Lower leg skin (tissue), 3 donors: Measurements from ENCODE around the gene EPO.

Source experiments
- POLR2A ChIP-seq, 2 donors: fragments of 450-650 bp; IDR thresholded peaks; one replicate each; pipeline ENCODE4 v1.6.1; 2016 to 2017; ENCODE audit warnings: antibody characterized with exemption in 2 of 2, mild to moderate bottlenecking in 1 of 2, moderate library complexity in 1 of 2
- TF ChIP-seq, protein P1 (sequence below), 3 donors: fragments of 450-650 bp; IDR thresholded peaks; one replicate each; pipeline ENCODE4 v1.5.1; 2016; ENCODE audit warnings: antibody characterized with exemption in 3 of 3, mild to moderate bottlenecking in 3 of 3, moderate library complexity in 2 of 3

DNA sequence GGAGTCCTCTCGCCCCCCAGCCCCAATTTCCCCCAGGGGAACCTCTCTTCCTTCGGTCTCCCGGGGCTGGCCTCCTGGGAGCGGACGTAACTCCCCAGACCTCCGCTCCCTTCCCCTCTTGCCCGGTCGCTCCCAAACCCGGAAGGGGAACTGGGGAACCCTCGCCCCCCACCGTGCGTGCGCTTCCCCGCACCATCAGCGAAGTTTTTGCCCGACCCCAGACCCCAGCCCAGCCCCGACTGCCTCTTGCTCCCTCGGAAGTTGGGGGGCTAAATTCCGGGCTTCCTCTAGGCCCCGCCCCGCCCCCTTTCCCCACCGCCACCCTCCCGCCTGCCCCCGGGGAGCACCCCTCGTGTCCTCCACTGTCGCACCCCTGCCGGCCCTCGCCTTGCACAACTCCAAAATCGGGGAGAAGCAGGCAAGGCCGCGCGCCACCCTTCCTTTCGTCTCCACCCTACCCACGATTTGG, 46.3 kb upstream of the EPO start:
- TF ChIP-seq POLR2A (IDR thresholded peaks at IDR 0.05), result no peak
- TF ChIP-seq, protein P1, sequence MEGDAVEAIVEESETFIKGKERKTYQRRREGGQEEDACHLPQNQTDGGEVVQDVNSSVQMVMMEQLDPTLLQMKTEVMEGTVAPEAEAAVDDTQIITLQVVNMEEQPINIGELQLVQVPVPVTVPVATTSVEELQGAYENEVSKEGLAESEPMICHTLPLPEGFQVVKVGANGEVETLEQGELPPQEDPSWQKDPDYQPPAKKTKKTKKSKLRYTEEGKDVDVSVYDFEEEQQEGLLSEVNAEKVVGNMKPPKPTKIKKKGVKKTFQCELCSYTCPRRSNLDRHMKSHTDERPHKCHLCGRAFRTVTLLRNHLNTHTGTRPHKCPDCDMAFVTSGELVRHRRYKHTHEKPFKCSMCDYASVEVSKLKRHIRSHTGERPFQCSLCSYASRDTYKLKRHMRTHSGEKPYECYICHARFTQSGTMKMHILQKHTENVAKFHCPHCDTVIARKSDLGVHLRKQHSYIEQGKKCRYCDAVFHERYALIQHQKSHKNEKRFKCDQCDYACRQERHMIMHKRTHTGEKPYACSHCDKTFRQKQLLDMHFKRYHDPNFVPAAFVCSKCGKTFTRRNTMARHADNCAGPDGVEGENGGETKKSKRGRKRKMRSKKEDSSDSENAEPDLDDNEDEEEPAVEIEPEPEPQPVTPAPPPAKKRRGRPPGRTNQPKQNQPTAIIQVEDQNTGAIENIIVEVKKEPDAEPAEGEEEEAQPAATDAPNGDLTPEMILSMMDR (IDR thresholded peaks at IDR 0.05), result no peak
